Measurements from ENCODE around the gene TNIK. TPM values are rescaled to one million over a fixed set of nuclear protein-coding genes. Genes with fewer than 3 reads are reported as not detected.

Gene TNIK
- polyA plus RNA-seq, 1 donor from 2014 or later = 19.3 TPM

GRCh38 chr3:171200052-171200749 lies 260.0 kb downstream of the TNIK start:
- Histone ChIP-seq H3K9me3 (ENCODE audit: low read length) (no peaks in the 10 kb centered on the region), H3K9me2 (ENCODE audit: insufficient read depth, low read length) (no peaks in the 10 kb centered on the region), H3K9ac (ENCODE audit: low read length) (no peak overlapping the region), H4K20me1 (ENCODE audit: insufficient read depth) (no peaks in the 10 kb centered on the region), H2AFZ (ENCODE audit: low read depth, low read length) (no peak overlapping the region), H3K4me3 (ENCODE audit: low read length) (no peak overlapping the region), H3K27ac (ENCODE audit: low read length) (no peak overlapping the region), H3K36me3 (ENCODE audit: insufficient read depth, low read length) (no peaks in the 10 kb centered on the region), H3F3A (ENCODE audit: insufficient read depth, low read length, poor library complexity, severe bottlenecking) (no peaks in the 10 kb centered on the region), H3K27me3 (ENCODE audit: insufficient read depth, low read depth, low read length) (no peaks in the 10 kb centered on the region), H3K79me2 (replicated peaks; ENCODE audit: insufficient read depth, low read length) (no peaks in the 10 kb centered on the region), H3K4me2 (ENCODE audit: low read length) (no peak overlapping the region)
- TF ChIP-seq RAD21 (conservative IDR thresholded peaks at IDR 0.05) (no peak), EZH2 (IDR thresholded peaks at IDR 0.05; ENCODE audit: borderline replicate concordance, insufficient read depth, low read length, poor library complexity, severe bottlenecking) (no peak), EP300 (conservative IDR thresholded peaks at IDR 0.05; ENCODE audit: poor library complexity, severe bottlenecking) (no peak), POLR2AphosphoS5 (IDR thresholded peaks at IDR 0.05) (no peak), TAF1 (IDR thresholded peaks at IDR 0.05; ENCODE audit: low read depth) (no peak), SMC3 (conservative IDR thresholded peaks at IDR 0.05; ENCODE audit: poor library complexity) (no peak), MXI1 (conservative IDR thresholded peaks at IDR 0.05; ENCODE audit: poor library complexity, severe bottlenecking) (no peak)
- TF ChIP-seq, protein P1, sequence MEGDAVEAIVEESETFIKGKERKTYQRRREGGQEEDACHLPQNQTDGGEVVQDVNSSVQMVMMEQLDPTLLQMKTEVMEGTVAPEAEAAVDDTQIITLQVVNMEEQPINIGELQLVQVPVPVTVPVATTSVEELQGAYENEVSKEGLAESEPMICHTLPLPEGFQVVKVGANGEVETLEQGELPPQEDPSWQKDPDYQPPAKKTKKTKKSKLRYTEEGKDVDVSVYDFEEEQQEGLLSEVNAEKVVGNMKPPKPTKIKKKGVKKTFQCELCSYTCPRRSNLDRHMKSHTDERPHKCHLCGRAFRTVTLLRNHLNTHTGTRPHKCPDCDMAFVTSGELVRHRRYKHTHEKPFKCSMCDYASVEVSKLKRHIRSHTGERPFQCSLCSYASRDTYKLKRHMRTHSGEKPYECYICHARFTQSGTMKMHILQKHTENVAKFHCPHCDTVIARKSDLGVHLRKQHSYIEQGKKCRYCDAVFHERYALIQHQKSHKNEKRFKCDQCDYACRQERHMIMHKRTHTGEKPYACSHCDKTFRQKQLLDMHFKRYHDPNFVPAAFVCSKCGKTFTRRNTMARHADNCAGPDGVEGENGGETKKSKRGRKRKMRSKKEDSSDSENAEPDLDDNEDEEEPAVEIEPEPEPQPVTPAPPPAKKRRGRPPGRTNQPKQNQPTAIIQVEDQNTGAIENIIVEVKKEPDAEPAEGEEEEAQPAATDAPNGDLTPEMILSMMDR (IDR thresholded peaks at IDR 0.05; ENCODE audit: poor library complexity, severe bottlenecking) = no peak
- TF ChIP-seq, protein P2, sequence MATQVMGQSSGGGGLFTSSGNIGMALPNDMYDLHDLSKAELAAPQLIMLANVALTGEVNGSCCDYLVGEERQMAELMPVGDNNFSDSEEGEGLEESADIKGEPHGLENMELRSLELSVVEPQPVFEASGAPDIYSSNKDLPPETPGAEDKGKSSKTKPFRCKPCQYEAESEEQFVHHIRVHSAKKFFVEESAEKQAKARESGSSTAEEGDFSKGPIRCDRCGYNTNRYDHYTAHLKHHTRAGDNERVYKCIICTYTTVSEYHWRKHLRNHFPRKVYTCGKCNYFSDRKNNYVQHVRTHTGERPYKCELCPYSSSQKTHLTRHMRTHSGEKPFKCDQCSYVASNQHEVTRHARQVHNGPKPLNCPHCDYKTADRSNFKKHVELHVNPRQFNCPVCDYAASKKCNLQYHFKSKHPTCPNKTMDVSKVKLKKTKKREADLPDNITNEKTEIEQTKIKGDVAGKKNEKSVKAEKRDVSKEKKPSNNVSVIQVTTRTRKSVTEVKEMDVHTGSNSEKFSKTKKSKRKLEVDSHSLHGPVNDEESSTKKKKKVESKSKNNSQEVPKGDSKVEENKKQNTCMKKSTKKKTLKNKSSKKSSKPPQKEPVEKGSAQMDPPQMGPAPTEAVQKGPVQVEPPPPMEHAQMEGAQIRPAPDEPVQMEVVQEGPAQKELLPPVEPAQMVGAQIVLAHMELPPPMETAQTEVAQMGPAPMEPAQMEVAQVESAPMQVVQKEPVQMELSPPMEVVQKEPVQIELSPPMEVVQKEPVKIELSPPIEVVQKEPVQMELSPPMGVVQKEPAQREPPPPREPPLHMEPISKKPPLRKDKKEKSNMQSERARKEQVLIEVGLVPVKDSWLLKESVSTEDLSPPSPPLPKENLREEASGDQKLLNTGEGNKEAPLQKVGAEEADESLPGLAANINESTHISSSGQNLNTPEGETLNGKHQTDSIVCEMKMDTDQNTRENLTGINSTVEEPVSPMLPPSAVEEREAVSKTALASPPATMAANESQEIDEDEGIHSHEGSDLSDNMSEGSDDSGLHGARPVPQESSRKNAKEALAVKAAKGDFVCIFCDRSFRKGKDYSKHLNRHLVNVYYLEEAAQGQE (IDR thresholded peaks at IDR 0.05; ENCODE audit: borderline replicate concordance) = no peak

GRCh38 chr3:171199473-171199829 lies 260.8 kb downstream of the TNIK start:
- no peak overlapping the region for H3K27ac ChIP-seq (ENCODE audit: low read length)
- no peaks in the 10 kb centered on the region for H3K9me2 ChIP-seq (ENCODE audit: insufficient read depth, low read length)
- no peaks in the 10 kb centered on the region for H3K27me3 ChIP-seq (ENCODE audit: insufficient read depth, low read depth, low read length)
- H3K9me3 ChIP-seq (ENCODE audit: low read length) = no peaks in the 10 kb centered on the region
- H3K9ac ChIP-seq (ENCODE audit: low read length) = no peak overlapping the region
- no peak overlapping the region for H3K4me2 ChIP-seq (ENCODE audit: low read length)
- no peaks in the 10 kb centered on the region for H3K79me2 ChIP-seq (replicated peaks; ENCODE audit: insufficient read depth, low read length)
- H3K36me3 ChIP-seq (ENCODE audit: insufficient read depth, low read length) = no peaks in the 10 kb centered on the region
- no peak overlapping the region for H2AFZ ChIP-seq (ENCODE audit: low read depth, low read length)
- H4K20me1 ChIP-seq (ENCODE audit: insufficient read depth) = no peaks in the 10 kb centered on the region
- TF ChIP-seq MXI1 (conservative IDR thresholded peaks at IDR 0.05; ENCODE audit: poor library complexity, severe bottlenecking) = no peak
- TF ChIP-seq, protein P2 (IDR thresholded peaks at IDR 0.05; ENCODE audit: borderline replicate concordance) = no peak
- TF ChIP-seq EP300 (conservative IDR thresholded peaks at IDR 0.05; ENCODE audit: poor library complexity, severe bottlenecking) = no peak
- TF ChIP-seq EZH2 (IDR thresholded peaks at IDR 0.05; ENCODE audit: borderline replicate concordance, insufficient read depth, low read length, poor library complexity, severe bottlenecking) = no peak
- no peak for TF ChIP-seq RAD21 (conservative IDR thresholded peaks at IDR 0.05)
- TF ChIP-seq, protein P1 (IDR thresholded peaks at IDR 0.05; ENCODE audit: poor library complexity, severe bottlenecking) = no peak
- TF ChIP-seq POLR2AphosphoS5 (IDR thresholded peaks at IDR 0.05) = no peak
- H3K4me3 ChIP-seq (ENCODE audit: low read length) = no peak overlapping the region
- H3F3A ChIP-seq (ENCODE audit: insufficient read depth, low read length, poor library complexity, severe bottlenecking) = no peaks in the 10 kb centered on the region
